SH-SY5Y (cell line): ENCODE measurements around the gene HDGFL2.

Experiments
- GATA2 ChIP-seq: IDR thresholded peaks from 2 replicates; pipeline ENCODE4 v1.6.1; 2011; ENCODE audit warnings: mild to moderate bottlenecking, low read depth, low read length
- GATA3 ChIP-seq: IDR thresholded peaks from 2 replicates; pipeline ENCODE4 v1.6.1; 2011; ENCODE audit warnings: low read depth, mild to moderate bottlenecking, low read length, moderate library complexity

DNA sequence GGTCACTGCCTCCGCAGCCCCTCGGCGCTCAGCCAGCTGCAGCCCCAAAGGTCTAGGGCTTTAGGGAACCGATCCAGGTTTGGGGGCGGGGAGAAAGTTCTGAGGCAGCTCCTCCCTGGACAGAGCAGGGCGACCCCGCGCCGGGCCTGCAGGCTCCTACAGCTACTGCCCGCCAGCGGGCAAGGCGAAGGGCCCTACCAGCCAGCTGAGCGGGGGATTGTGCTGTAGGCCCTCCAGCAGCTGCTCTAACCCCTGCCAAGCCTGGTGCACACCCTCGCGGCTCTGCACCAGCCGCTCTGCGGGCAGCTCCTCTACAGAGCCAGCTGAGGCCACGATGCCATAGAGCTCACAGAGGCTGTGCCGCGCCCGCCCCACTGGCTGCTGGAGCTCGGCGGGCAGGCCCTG lies 32.2 kb downstream of the HDGFL2 start:
- no peak for TF ChIP-seq GATA3
- TF ChIP-seq GATA2 = no peak
